Measurements from ENCODE around the gene GPR156. TPM values are rescaled to one million over a fixed set of nuclear protein-coding genes. Genes with fewer than 3 reads are reported as not detected.

GPR156 gene
- polyA plus RNA-seq, 1 of the 3 experiments (the other 2 are of a cell fraction) = 0.31 TPM

DNA sequence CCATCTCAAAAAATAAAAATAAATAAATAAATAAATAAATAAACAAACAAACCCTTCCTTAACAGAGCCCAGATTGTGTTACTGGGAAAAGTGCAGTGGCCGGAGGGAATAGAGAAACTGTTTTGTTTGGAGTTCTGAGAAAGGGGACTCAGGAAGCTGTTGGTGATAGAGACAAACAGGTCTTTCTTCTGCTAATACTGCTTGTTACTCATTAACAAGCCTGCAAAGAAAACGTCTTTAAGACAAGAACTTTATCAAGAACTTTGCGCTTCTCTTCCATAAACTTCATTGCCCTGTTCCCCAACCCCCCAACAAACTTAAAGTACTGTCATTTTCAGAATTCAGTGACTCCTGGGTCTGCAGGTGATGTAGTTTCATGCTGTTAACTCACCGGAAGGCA is 122.0 kb downstream of the GPR156 start:
- no peaks in the 10 kb centered on the region for H4K20me1 ChIP-seq (ENCODE audit: insufficient read depth)
- no peaks in the 10 kb centered on the region for H3K36me3 ChIP-seq (replicated peaks in 1 of 2; ENCODE audit: control insufficient read depth in 1 of 2, insufficient read depth in 2 of 2, low read length in 1 of 2)
- peaks cover 8% of the 10 kb centered on the region for H3F3A ChIP-seq (replicated peaks; ENCODE audit: insufficient read depth)
- POLR2A ChIA-PET = no interaction called here
- H3K9me3 ChIP-seq = no peaks in the 10 kb centered on the region
- no peak overlapping the region for H3K27ac ChIP-seq (ENCODE audit: low read depth in 2 of 2, low read length in 1 of 2)
- no peak overlapping the region for H3K4me2 ChIP-seq
- no peaks in the 10 kb centered on the region for H3K79me2 ChIP-seq (ENCODE audit: insufficient read depth)
- CTCF ChIA-PET = no interaction called here
- DNase-seq = no peak
- 0 out of 4 replicates have a peak, but pooled peaks cover 0 to 5% of the 10 kb centered on the region in 2 experiments for H3K4me1 ChIP-seq (ENCODE audit: control insufficient read depth in 1 of 2, insufficient read depth in 2 of 2, low read depth in 1 of 2, low read length in 1 of 2)
- 96% methylated on average over 4 of the region's 4 CpGs for WGBS (ENCODE audit: low lambda C conversion rate)
- no peak overlapping the region for H3K4me3 ChIP-seq (ENCODE audit: low read depth in 2 of 2, low read length in 1 of 2)
- TF ChIP-seq JUND (IDR thresholded peaks at IDR 0.05) = no peak
- TF ChIP-seq POLR2AphosphoS5 (IDR thresholded peaks at IDR 0.05; ENCODE audit: low read depth, low read length) = no peak
- TF ChIP-seq GABPA (IDR thresholded peaks at IDR 0.05; ENCODE audit: low read depth) = no peak
- no peak for TF ChIP-seq RAD21 (IDR thresholded peaks at IDR 0.05; ENCODE audit: low read length)
- no peak for TF ChIP-seq TCF12 (IDR thresholded peaks at IDR 0.05)
- TF ChIP-seq, protein P1, sequence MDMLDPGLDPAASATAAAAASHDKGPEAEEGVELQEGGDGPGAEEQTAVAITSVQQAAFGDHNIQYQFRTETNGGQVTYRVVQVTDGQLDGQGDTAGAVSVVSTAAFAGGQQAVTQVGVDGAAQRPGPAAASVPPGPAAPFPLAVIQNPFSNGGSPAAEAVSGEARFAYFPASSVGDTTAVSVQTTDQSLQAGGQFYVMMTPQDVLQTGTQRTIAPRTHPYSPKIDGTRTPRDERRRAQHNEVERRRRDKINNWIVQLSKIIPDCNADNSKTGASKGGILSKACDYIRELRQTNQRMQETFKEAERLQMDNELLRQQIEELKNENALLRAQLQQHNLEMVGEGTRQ (IDR thresholded peaks at IDR 0.05; ENCODE audit: borderline replicate concordance, low read depth, low read length) = no peak
- no peak for TF ChIP-seq MEF2A (IDR thresholded peaks at IDR 0.05; ENCODE audit: borderline replicate concordance, low read depth)
- TF ChIP-seq TEAD4 (IDR thresholded peaks at IDR 0.05; ENCODE audit: borderline replicate concordance, insufficient read depth) = no peak
- no peak for TF ChIP-seq FOSL2 (IDR thresholded peaks at IDR 0.05; ENCODE audit: borderline replicate concordance, low read depth)
- no peaks in the 10 kb centered on the region for H3K9me2 ChIP-seq
- H3K27me3 ChIP-seq (ENCODE audit: insufficient read depth) = no peaks in the 10 kb centered on the region
- H2AFZ ChIP-seq (ENCODE audit: low read depth) = no peak overlapping the region
- no peak overlapping the region for H3K9ac ChIP-seq

DNA sequence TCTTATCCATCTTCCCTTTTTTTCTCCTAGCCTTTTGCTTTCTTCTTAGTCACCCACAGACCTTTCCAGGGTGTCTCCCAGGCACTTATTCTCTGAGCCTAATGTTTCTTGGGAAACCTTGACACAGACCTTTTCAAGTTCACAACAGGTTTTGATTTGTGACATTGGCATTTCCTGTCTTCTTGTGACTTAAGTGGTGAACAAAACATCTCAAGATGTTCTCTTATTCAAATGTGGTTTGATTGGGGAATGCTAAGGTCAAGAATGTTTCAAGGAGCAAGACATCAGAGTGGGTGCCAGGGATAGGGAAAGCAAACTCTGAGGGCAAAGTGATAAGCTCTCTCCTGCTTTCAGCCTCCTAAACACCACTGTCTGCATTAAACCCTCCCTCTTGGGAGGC is 122.6 kb downstream of the GPR156 start:
- POLR2A ChIA-PET = no interaction called here
- DNase-seq = no peak
- H3K27ac ChIP-seq (ENCODE audit: low read depth in 2 of 2, low read length in 1 of 2) = no peak overlapping the region
- H3K4me1 ChIP-seq (ENCODE audit: control insufficient read depth in 1 of 2, insufficient read depth in 2 of 2, low read depth in 1 of 2, low read length in 1 of 2) = 0 out of 4 replicates have a peak, but pooled peaks cover 0 to 5% of the 10 kb centered on the region in 2 experiments
- H4K20me1 ChIP-seq (ENCODE audit: insufficient read depth) = no peaks in the 10 kb centered on the region
- no peak overlapping the region for H3K4me3 ChIP-seq (ENCODE audit: low read depth in 2 of 2, low read length in 1 of 2)
- H3K27me3 ChIP-seq (ENCODE audit: insufficient read depth) = no peaks in the 10 kb centered on the region
- peaks cover 8% of the 10 kb centered on the region for H3F3A ChIP-seq (replicated peaks; ENCODE audit: insufficient read depth)
- no peaks in the 10 kb centered on the region for H3K36me3 ChIP-seq (replicated peaks in 1 of 2; ENCODE audit: control insufficient read depth in 1 of 2, insufficient read depth in 2 of 2, low read length in 1 of 2)
- H2AFZ ChIP-seq (ENCODE audit: low read depth) = no peak overlapping the region
- no peaks in the 10 kb centered on the region for H3K9me3 ChIP-seq
- no peaks in the 10 kb centered on the region for H3K79me2 ChIP-seq (ENCODE audit: insufficient read depth)
- H3K9me2 ChIP-seq = no peaks in the 10 kb centered on the region
- TF ChIP-seq TCF12 (IDR thresholded peaks at IDR 0.05) = peak; percentile 58
- TF ChIP-seq MEF2A (IDR thresholded peaks at IDR 0.05; ENCODE audit: borderline replicate concordance, low read depth) = no peak
- no peak for TF ChIP-seq RFX5 (IDR thresholded peaks at IDR 0.05; ENCODE audit: low read length)
- H3K9ac ChIP-seq = no peak overlapping the region
- H3K4me2 ChIP-seq = no peak overlapping the region
- CTCF ChIA-PET = no interaction called here

DNA sequence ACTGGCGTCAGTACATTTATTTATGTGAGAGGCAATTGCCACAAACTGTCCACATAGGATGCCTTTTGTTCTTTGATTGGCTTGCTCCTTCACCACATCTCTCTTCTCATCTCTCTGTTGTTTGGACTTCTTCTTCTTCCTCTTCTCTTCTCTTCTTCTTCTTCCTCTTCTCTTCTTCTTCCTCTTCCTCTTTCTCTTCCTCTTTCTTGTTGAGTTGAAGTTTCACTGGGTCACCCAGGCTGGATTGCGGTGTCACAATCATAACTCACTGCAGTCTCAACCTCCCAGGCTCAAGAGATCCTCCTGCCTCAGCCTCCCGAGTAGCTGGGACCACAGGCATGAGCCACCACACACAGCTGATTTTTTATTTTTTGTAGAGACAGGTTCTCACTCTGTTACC is 123.1 kb downstream of the GPR156 start:
- Histone ChIP-seq H3K9me3 (no peaks in the 10 kb centered on the region), H3F3A (replicated peaks; ENCODE audit: insufficient read depth) (peaks cover 8% of the 10 kb centered on the region), H3K27ac (ENCODE audit: low read depth in 2 of 2, low read length in 1 of 2) (no peak overlapping the region), H3K4me3 (ENCODE audit: low read depth in 2 of 2, low read length in 1 of 2) (no peak overlapping the region), H3K9ac (no peak overlapping the region), H3K9me2 (no peaks in the 10 kb centered on the region), H2AFZ (ENCODE audit: low read depth) (no peak overlapping the region), H3K79me2 (ENCODE audit: insufficient read depth) (no peaks in the 10 kb centered on the region), H3K4me2 (no peak overlapping the region), H3K36me3 (replicated peaks in 1 of 2; ENCODE audit: control insufficient read depth in 1 of 2, insufficient read depth in 2 of 2, low read length in 1 of 2) (no peaks in the 10 kb centered on the region), H4K20me1 (ENCODE audit: insufficient read depth) (no peaks in the 10 kb centered on the region), H3K4me1 (ENCODE audit: control insufficient read depth in 1 of 2, insufficient read depth in 2 of 2, low read depth in 1 of 2, low read length in 1 of 2) (0 out of 4 replicates have a peak, but pooled peaks cover 0 to 5% of the 10 kb centered on the region in 2 experiments), H3K27me3 (ENCODE audit: insufficient read depth) (no peaks in the 10 kb centered on the region)
- POLR2A ChIA-PET = no interaction called here
- CTCF ChIA-PET = no interaction called here
- no peak for DNase-seq
- WGBS (ENCODE audit: low lambda C conversion rate) = 91% methylated on average over 3 of the region's 3 CpGs
- TF ChIP-seq SIN3A (IDR thresholded peaks at IDR 0.05; ENCODE audit: borderline replicate concordance, low read depth, low read length) (no peak), EZH2phosphoT487 (IDR thresholded peaks at IDR 0.05; ENCODE audit: borderline replicate concordance, low read depth) (no peak), RXRA (IDR thresholded peaks at IDR 0.05; ENCODE audit: borderline replicate concordance, low read depth) (no peak), JUND (IDR thresholded peaks at IDR 0.05) (no peak), FOSL2 (IDR thresholded peaks at IDR 0.05; ENCODE audit: borderline replicate concordance, low read depth) (no peak), FOXM1 (IDR thresholded peaks at IDR 0.05; ENCODE audit: low read depth) (no peak), SMC3 (IDR thresholded peaks at IDR 0.05; ENCODE audit: low read depth, low read length) (no peak), POLR2AphosphoS5 (IDR thresholded peaks at IDR 0.05; ENCODE audit: low read depth, low read length) (no peak), NFIC (IDR thresholded peaks at IDR 0.05; ENCODE audit: borderline replicate concordance) (no peak)
- TF ChIP-seq, protein P2, sequence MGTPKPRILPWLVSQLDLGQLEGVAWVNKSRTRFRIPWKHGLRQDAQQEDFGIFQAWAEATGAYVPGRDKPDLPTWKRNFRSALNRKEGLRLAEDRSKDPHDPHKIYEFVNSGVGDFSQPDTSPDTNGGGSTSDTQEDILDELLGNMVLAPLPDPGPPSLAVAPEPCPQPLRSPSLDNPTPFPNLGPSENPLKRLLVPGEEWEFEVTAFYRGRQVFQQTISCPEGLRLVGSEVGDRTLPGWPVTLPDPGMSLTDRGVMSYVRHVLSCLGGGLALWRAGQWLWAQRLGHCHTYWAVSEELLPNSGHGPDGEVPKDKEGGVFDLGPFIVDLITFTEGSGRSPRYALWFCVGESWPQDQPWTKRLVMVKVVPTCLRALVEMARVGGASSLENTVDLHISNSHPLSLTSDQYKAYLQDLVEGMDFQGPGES (IDR thresholded peaks at IDR 0.05; ENCODE audit: low read depth, low read length) = no peak
- TF ChIP-seq, protein P1 (IDR thresholded peaks at IDR 0.05; ENCODE audit: borderline replicate concordance, low read depth, low read length) = no peak
